ENCODE measurements around the gene UCKL1.

DNA sequence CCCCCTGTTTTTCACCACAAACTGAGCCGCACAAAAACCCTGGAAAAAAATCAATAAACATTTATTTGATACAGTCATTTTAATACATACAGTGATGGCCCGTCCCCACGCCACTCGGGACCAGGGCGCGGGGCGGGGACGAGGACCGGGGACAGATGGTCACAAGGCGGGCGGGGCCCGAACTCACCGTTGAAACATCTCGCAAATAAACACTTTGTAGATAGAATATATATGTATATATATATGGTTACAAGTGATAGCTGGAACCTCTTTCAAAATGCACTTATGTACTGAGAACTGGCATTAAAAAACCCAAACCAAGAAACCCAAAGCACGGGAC, 418 bp upstream of the UCKL1 start:
- TF ChIP-seq, protein P1, sequence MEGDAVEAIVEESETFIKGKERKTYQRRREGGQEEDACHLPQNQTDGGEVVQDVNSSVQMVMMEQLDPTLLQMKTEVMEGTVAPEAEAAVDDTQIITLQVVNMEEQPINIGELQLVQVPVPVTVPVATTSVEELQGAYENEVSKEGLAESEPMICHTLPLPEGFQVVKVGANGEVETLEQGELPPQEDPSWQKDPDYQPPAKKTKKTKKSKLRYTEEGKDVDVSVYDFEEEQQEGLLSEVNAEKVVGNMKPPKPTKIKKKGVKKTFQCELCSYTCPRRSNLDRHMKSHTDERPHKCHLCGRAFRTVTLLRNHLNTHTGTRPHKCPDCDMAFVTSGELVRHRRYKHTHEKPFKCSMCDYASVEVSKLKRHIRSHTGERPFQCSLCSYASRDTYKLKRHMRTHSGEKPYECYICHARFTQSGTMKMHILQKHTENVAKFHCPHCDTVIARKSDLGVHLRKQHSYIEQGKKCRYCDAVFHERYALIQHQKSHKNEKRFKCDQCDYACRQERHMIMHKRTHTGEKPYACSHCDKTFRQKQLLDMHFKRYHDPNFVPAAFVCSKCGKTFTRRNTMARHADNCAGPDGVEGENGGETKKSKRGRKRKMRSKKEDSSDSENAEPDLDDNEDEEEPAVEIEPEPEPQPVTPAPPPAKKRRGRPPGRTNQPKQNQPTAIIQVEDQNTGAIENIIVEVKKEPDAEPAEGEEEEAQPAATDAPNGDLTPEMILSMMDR (IDR thresholded peaks at IDR 0.05), result no peak
- TF ChIP-seq POLR2AphosphoS5 (IDR thresholded peaks at IDR 0.05; ENCODE audit: low read depth, low read length), result no peak
- no peak for TF ChIP-seq TCF7L2 (IDR thresholded peaks at IDR 0.05; ENCODE audit: low read depth, low read length)
- TF ChIP-seq, protein P2, sequence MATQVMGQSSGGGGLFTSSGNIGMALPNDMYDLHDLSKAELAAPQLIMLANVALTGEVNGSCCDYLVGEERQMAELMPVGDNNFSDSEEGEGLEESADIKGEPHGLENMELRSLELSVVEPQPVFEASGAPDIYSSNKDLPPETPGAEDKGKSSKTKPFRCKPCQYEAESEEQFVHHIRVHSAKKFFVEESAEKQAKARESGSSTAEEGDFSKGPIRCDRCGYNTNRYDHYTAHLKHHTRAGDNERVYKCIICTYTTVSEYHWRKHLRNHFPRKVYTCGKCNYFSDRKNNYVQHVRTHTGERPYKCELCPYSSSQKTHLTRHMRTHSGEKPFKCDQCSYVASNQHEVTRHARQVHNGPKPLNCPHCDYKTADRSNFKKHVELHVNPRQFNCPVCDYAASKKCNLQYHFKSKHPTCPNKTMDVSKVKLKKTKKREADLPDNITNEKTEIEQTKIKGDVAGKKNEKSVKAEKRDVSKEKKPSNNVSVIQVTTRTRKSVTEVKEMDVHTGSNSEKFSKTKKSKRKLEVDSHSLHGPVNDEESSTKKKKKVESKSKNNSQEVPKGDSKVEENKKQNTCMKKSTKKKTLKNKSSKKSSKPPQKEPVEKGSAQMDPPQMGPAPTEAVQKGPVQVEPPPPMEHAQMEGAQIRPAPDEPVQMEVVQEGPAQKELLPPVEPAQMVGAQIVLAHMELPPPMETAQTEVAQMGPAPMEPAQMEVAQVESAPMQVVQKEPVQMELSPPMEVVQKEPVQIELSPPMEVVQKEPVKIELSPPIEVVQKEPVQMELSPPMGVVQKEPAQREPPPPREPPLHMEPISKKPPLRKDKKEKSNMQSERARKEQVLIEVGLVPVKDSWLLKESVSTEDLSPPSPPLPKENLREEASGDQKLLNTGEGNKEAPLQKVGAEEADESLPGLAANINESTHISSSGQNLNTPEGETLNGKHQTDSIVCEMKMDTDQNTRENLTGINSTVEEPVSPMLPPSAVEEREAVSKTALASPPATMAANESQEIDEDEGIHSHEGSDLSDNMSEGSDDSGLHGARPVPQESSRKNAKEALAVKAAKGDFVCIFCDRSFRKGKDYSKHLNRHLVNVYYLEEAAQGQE (IDR thresholded peaks at IDR 0.05; ENCODE audit: insufficient read depth in 1 of 2, low read depth in 2 of 2, low read length in 1 of 2), result no peak
- TF ChIP-seq SIN3A (IDR thresholded peaks at IDR 0.05; ENCODE audit: borderline replicate concordance, insufficient read depth, low read depth, low read length), result no peak
